ENCODE data around the gene GLRX3.
"Not testable (repeated sequence)": the region's sequence is repeated elsewhere in the genome, so short reads cannot be mapped to it uniquely, and the experiment has no call there.

GLRX3 gene

DNA sequence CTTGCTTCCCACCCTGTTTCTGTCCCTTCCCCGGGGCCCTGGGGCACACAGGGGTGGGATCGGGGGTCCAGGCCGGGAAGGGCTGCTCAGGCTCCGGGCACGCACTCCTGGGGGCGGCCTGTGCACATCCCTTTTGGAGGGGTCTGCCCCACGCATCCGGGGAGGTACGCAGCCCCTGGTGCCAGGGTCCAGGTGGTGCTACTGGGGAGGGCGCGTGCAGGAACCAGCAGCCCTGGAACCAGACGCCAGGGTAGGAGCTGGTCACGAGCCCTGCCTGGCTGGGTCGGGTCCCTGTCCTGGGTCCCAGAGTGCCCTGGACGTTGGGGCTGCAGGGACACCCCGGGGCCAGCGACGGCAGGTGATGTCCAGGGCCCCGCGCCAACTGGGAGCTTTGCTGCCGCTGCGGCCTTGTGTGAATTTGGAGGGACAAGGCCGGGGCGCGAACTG is 53.4 kb downstream of the GLRX3 start:
- DNase-seq = no peak

DNA sequence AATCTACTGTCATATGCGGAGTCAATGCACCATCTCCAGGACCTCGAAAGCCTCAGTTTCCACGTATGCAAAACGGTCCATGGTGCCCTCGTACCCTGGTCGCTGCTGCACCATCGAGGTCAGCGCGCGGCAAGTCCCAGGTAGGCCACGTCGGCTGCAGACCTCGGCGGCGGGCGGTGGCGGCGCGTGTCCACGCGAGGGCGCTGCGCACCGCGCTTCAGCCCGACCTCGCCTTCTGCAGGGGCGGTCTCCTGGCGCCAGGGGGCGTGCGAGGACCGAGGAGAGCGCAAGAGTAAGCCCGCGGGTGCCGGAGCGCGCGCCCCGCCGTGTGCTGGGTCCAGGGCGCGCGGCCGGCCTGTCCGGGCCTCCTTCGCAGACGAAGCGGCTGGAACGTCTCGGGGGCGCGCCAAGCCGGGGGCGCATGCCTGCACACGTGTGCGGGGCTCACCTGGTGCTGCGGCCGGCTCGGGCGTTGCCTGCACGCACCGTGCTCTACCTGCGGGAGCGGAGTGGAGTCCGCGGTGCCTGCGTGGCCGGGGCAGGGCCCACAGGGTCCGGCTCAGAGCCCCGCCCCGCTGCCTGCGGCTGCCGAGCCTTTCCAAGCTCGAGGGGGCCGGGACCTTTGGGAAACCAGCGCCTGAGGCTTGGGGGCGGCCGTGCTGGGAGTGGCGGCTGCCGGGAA is 54.0 kb downstream of the GLRX3 start:
- DNase-seq = peak; percentile 74

DNA sequence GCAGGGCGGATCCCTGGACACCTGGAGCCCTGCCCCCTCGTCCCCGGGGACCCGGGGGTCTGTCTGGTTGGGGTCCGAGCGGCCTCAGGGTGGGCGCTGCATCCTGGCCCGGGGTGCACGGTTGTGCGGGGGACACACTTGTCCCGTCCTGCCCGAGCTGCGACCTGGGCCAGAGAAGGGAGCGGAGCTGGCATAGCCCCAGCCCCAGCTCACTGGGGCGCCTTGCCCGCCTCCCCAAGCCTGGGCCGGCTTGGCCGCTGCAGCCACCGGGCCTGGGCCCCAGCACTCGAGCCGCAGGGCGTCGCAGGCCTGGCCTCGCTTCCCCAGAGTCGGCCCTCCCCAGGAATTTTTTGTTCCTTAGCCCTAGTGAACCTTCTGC is 54.5 kb downstream of the GLRX3 start:
- DNase-seq = no peak

DNA sequence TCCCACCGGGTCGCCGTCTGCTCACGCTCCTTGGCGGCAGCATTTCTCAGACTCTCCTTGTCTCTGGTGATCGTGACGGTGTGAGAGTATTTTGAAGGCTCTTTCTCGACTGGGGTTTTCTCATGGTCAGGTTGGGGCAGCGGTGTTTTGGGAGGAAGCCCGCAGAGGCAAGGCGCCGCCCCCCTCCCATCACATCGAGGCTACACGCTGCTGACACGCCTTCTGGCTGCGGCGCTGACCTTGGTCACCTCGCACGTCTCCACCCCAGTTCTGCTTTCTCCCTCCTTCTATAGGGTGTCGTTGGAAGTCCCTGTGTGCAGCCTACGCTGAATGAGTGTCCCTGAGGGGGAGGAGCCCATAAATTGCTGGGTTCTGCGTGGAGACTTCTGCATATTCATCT is 55.2 kb downstream of the GLRX3 start:
- DNase-seq = no peak

DNA sequence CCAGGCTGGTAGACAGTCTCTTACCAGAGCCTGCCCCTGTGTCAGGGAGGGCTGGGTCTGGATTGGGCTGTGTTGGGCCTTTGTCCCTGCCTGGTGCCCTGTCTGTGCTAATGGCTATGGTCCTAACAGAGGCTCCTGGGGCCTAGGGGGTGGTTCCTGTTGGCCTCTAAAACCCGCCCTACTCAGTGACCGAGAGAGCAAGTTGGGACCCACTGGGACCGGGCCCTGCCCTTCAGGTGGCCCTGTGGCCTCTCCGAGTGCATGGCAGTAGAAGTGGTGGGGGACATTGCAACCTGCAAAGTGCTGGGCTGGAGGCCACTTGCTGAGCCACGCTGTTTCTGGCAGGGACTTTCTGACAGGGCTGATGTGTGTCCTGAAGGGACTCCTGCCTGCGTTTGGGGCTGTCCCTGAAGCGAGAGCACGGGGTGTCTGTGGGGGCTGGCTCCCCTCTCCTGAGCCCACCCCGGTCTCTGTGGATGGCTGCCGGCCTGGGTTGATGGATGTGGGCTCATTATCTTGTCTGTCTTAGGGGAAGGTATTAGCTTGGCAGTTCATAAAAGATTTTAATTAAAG is 56.2 kb downstream of the GLRX3 start:
- no peak for DNase-seq

DNA sequence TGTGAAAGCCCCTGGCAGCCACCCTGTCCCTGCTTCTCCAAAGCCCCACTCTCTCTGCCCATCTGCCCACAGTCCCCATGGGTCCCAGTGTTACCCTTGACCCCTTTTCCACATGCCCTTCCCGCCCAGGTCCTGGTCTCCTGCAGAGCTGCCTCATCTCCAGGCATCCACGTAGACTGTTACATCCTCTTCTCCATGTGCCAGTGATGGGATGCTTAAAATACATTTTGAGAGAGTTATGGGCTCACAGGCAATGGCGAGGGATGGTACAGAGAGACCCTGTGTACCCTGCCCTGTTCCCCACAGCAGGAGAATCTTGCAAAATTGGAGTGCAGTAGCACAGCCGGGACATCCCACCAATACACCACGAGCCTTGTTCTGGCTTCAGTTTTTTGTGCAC is 56.8 kb downstream of the GLRX3 start:
- no peak for DNase-seq

DNA sequence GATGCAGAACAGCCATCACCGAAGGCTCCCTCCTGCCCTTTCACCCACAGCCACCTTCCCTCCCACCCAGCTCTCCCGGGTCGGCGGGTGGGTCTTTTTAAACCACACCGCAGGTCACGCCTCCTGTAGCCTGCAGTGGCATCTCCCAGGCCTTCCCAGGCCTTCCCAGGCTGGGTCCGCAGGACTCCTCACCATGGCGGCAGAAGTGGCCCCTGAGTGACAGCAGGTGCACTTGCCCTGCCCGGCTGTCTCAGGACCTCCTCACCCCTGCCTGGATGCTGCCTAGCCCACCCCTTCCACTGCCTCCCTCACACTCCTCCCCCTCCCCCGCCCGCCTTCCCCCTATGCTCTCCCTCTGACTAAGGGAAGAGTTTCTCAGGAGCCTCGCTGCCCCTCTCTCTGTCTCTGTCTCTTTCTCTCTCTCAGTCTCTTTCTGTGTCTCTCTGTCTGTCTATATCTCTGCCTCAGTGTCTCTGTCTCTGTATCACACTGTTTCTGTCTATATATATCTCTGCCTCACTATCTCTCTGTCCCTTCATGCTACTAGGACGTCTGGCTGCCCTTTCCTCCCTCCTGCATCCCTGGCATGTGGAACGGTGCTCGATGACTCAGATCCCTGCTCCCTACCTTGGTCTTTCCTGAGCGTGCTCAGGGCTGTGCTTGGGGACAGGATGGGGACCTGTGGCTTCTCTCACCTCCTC is 57.5 kb downstream of the GLRX3 start:
- no peak for DNase-seq

DNA sequence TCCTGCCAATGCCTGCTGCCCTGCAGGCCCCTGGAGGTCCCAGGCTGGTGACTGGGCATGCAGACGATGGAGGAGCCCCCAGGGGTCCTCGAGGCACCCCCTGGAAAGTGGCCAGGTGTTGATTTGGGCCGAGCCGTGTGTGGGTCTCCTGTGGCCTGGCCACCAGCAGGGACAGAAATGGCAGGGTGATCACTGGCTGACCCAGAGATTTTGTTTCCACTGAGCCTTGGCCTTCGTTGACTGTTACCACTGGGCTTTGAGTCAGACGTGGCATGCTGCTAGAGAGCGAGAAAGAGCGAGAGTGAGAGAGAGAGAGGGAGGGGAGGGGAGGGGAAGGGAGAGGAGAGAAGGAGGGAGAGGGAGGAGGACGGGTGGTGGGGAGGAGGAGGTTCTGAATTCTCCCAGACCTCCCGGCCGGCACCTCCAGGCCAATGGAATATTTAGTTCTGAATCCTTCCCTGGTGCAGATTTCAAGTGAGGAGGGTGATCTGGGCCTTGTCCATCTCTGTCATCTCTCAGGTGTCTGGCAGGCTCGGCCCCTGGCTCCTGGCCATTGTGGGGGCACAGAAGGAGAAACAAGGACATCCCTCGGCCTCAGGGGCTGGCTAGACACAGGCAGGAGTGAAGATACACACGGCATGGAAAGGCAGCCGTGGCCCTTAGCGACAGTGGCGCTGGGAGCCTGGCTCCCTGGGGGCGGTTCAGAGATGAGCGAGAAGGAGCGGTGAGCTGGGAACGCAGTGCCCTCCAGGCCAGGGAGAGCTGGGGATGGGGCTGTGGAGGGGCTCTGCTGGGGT is 58.2 kb downstream of the GLRX3 start:
- DNase-seq = no peak

DNA sequence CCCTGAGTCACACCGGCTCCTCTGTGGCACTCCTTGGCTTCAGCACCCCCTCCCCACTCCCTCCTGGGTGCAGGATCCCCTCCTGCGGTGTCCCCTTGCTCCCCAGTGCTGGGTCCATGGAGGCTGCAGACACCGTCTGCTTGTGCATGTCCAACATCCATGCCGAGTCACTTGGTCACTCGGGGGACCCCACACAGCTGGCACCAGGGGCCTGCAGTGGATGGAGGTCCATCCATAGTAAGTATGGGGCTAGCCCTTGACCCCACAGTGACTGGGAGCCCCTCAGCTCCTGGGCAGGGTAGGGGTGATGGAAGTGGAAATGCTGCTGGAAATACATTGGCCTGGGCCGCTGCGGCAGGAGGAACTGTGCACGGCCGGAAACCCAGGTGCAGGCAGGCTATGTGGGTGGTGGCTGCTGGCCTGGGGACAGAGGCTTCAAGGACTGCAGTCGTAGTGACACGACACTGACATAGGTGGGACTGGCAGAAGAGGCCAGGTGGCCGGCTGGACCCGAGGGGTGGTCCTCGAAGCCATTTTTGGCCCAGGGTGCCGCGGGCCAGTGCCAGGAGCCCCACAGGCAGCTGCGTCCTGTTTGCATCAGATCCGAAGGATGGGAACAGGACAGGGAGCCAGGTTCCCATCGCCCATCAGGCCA is 58.9 kb downstream of the GLRX3 start:
- no peak for DNase-seq

DNA sequence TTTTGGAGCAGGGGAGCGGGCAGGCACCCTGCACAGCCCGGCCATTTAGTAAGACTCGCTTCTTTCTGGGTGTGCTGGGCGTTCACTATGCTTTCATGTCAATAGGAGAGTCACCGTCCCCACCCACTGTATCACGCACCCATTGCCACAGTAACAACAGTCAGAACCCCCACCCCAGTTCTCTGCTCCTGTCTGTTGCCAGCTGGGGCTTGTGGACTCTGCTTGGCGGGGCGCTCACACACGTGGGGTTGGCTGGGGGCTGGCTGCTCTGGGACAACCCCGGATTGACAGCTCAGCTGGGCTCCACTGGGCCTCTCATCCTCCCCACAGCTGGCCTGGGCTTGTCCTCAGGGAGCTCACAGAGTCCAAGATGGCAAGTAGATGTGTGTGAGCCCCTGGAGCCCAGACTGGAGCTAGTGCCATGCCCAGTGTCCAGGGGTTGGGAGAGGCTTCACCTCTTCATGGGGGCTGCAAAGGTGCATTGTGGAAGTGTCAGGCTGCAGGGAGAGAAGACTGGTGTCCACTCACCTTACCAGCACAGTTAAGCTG is 59.6 kb downstream of the GLRX3 start:
- no peak for DNase-seq

DNA sequence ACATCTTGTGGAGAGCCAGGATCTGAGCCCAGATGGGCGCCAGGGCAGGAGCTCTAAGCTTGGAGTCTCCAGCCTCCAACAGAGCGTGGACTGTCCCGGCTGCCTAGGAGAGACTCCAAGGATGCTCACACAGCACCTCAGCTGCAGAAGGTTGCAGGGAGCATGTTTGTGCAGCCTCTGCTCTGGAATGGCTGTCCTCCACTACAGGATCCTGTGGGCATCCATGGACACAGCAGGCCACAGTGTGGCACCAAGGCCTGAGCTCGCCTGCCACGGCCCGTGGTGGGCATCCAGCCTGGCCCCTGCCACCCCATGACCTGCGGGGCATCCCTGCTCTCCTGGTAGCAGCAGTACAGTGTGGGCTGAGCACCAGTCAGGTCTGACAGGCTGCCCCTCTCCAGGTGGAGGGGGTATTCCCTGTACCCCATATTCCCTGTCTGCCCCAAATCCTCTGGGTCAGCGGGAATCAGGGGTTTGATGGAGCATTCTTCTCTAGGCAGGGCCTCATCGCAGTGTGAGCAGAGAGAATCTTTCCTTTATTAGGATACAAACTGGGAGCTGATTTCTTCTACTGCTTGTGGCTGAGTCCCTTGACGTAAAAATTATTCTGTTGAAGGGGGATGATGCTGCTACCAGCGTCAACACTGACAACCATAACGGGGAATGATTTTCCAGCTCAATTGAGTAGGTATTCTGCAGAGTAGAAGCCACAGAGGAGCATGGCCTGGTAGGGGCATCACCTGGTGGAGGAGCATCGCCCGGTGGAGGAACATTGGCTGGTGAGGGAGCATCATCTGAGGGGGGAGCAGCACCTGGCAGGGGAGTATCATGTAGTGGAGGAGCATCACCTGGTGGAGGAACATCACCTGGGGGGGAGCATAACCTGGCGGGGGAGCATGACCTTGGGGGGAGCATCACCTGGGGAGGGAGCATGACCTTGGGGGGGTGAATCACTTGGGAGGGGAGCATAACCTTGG is 60.6 kb downstream of the GLRX3 start:
- no peak for DNase-seq

DNA sequence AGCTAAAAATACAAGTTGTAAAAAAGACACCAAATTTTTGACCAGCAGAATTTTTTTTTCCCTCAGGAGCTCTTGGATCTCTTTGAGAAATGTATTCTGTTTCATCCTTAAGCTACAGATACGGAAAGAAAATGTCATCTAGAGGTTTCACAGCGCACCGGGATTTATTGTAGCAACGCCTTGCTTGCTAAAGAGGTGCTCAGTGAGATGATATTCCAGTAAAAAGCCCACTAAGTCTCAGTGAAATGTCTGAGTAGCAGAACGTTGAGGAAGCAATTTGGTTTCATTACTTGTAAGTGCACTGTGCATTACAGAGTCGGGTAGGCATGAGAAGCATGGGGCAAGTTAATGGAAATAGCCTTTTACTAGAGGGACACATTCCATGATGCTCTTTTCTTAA is 62.5 kb downstream of the GLRX3 start:
- DNase-seq = no peak

DNA sequence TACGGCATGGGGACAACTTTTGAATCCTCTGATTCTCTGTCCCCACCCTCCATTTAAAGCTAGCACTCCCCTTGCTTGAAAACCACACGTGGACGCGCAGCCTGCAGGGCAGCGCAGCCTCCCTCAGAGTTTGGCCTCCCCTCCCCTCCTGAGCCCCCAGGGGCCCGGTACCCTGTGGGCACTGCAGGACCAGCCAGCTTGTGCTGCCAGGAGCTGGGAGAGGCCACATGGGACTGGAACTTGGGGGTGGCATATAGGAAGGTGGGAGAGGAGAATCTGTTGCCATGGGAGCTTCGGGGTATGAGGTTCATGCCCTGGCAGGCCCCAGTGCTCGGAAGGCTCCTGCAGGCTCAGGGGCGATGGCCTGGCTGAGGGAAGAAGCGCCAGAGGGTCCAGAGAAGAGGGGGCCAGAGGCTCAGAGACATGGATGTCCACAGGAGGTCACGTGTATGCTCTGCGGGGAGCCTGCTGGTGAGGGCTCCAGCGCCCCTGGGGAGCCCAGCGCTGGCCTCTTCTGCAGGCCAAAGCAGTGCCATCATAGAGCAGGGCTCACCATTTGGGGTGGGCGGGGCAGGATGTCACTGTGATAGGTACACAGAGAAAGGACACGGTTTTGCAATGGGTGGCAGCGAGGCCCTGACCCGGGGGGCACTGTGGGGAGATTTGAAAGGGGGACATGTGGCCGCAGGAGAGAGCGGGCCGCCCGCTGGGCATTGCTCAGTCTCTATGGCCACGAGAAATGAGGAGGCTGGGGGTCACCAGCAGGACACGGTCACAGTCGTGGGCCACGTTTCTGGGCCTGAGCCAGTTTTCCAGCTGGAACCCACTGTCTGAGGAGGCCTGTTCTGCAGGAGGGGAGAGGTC is 64.2 kb downstream of the GLRX3 start:
- no peak for DNase-seq

DNA sequence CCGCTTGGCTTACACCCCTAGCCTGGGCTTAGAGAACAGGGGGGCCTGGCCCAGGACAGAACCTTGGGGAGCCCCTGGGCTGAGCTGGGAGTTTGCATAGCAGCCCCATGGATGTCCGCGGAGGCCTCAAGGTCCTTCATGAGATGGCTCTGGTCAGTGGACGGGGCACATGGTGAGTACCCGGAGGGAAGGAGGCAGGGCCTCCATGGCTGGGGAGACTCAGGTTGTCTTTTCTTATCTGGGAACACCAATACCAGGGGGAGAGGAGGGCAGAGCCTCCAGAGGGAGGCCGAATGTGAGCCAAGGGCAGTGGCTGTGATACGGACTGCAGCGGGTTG is 64.8 kb downstream of the GLRX3 start:
- DNase-seq = no peak

DNA sequence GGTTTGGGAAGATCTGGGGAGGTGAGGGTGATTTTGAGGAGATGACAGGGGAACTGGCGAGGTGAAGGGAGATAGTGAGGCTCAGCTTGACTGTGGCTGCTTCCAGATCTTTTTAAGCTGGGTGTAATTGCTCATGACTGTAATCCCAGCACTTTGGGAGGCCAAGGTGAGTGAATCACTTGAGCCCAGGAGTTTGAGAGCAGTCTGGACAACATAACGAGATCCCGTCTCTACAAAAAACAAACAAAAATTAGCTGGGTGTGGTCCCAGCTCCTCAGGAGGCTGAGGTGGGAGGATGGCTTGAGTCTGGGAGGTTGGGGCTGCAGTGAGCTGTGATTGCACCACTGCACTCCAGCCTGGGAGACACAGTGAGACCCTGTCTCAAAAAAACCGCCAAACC is 66.0 kb downstream of the GLRX3 start:
- DNase-seq = not testable (repeated sequence)

DNA sequence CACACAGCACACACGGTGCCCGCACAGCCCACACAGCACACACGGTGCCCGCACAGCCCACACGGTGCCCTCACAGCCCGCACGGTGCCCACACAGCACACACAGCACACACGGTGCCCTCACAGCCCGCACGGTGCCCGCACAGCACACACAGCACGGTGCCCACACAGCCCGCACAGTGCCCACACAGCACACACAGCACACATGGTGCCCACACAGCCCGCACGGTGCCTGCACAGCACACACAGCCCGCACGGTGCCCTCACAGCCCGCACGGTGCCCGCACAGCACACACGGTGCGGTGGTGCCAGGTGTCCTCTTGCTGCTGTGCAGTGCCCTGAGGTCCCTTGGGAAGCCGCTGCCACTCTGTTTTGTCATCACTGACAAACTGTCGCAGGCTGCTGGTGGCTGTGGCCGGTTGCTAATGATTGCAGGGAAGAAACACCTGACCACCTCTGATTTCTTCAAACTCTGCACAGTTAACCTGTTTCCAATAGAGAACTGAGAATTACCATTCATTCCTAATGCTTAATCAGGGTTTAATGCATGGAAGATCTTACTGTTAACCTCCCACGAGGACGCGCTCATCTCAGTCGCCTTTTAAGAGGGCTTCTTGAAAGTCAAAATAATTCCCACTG is 66.9 kb downstream of the GLRX3 start:
- DNase-seq = no peak

DNA sequence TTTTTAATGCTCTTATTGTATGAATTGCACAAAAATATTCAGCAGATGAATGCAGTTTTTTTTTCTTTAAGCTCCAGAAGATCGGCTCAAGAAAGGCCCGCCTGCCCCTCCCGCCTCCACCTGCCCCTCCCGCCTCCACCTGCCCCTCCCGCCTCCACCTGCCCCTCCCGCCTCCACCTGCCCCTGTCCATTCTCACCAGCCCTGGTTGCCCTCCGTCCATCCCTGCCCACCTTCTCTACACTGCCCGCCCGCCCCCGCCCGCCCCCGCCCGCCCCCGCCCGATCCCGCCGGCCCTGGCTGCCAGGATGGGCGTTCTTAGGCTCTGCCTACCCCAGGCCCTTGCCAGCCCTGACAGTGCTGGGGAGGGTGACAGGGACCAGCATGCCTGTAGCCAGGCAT is 67.4 kb downstream of the GLRX3 start:
- no peak for DNase-seq

DNA sequence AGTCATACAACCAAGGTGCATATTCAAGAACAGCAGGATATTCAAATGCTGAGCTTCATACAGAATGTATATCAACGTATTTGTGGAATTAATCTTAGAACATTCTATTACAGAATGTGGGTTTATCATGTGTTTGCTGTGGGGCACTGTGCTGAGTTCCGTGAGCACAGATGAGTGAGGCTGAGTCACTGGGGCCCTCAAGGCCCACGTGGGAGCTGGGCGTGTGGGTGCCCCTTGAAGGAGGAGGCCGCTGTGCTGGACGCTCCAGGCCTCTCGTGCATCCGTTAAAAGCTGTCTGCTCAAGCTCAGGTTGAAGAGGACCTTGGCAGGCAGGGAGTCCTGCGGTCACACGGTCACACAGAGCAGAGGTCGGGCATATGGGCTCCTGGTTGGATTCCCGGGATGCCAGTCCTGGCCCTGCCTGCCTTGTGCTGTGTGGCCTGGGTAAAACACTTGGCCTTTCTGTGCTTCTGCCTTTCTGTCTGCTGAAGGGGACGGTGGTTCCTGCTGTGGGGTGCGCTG is 70.1 kb downstream of the GLRX3 start:
- DNase-seq = no peak

DNA sequence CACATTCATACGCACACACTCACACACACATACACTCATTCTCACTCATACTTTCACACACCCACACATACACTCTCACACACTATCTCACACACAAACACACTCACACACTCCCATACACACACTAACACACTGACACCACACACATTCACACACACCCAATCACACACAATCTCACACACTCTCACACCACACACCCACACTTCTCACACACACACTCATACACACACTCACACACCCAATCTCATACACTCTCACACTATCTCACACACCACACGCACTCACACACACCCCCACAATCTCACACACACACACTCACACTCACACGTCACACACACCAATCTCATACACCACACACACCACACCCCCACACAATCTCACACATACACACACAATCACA is 71.0 kb downstream of the GLRX3 start:
- DNase-seq = no peak

DNA sequence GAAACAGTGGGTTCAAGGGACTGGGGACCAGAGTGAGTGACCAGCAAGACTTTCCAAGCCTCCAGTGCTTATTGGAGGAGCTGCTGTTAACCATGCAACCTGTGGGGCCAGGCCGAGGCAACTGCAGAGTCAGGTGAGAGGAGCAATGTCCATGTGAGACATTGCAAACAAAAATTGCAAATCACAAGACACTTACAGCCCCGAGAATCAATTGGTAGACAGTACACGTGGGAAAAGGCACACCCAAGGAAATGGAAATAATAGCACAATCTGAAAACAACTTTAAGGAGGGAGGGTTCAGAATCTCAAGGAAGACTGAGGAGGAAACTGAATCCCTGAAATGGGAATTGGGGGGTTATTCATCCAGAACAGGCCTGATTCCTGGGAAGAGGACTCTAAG is 72.6 kb downstream of the GLRX3 start:
- no peak for DNase-seq

Data from fibroblast of skin of back (primary cell).